GM12878 (cell line): ENCODE results near the gene ACACB. TPM values are rescaled to one million over a fixed set of nuclear protein-coding genes. Genes with fewer than 3 reads are reported as not detected.

Source experiments
- ATAC-seq: fragments of 200-7000 bp; cut with Tn5 transposase; 3 replicates; pipeline ENCODE4 v1.9.1; 2020; ENCODE audit warnings: mild to moderate bottlenecking, moderate library complexity
- BruUV-seq: library from RNA; stranded (reverse); fragments of 400-500 nt; replicated peaks from 2 replicates; lab custom pipeline; 2021; lab: Mats Ljungman, UMichigan
- CTCF ChIA-PET: fragments of 300-600 bp; sonication (Branson Sonifier 250); formaldehyde crosslinking; extraction: SDS; loops from one replicate; lab custom pipeline; 2021; ENCODE audit warnings: inconsistent platforms; lab: Yijun Ruan, JAX
- POLR2A ChIA-PET: fragments of 350-600 bp; formaldehyde crosslinking; extraction: SDS; loops from one replicate; lab custom pipeline; 2021; ENCODE audit warnings: inconsistent platforms; lab: Charles Lee
- RAD21 ChIA-PET: fragments of 300-600 bp; sonication (Branson Sonifier 250); formaldehyde crosslinking; loops from one replicate; lab custom pipeline; 2023; ENCODE audit warnings: antibody characterized with exemption; ENCODE audit not compliant: unreplicated experiment; lab: Charles Lee
- SMC1A ChIA-PET: fragments of 300-600 bp; sonication (Branson Sonifier 250); formaldehyde crosslinking; loops from one replicate; lab custom pipeline; 2023; ENCODE audit not compliant: unreplicated experiment, uncharacterized antibody; lab: Charles Lee
- DNase-seq: peaks from one replicate; pipeline ENCODE4 v3.0.0-alpha.2; 2011; ENCODE audit warnings: low read depth, low spot score
- FAIRE-seq: peaks from 3 replicates; lab custom pipeline; 2011; peaks lifted over from hg19 to GRCh38; lab: Jason Lieb, UNC
- H2AFZ ChIP-seq: 2 replicates; pipeline ENCODE4 v1.6.0; 2011; ENCODE audit warnings: low read depth, low read length, control low read depth; ENCODE audit not compliant: control insufficient read depth
- H3K27ac ChIP-seq: 2 replicates; pipeline ENCODE4 v1.5.1; 2011; ENCODE audit warnings: control low read depth; ENCODE audit not compliant: control insufficient read depth, insufficient read depth
- H3K27me3 ChIP-seq, 2 experiments: replicated peaks in 1 of 2; 2 replicates each; pipeline versions ENCODE4 v1.6.0 to v1.6.1; 2011; ENCODE audit warnings: low read length in 1 of 2; ENCODE audit not compliant: control insufficient read depth in 2 of 2, insufficient read depth in 2 of 2
- H3K36me3 ChIP-seq, 2 experiments: 2 replicates each; pipeline ENCODE4 v1.5.1; 2011; ENCODE audit warnings: low read length in 1 of 2; ENCODE audit not compliant: control insufficient read depth in 2 of 2, insufficient read depth in 2 of 2
- H3K4me1 ChIP-seq: 2 replicates; pipeline ENCODE4 v1.6.1; 2011; ENCODE audit warnings: mild to moderate bottlenecking, low read length, moderate library complexity, mixed read lengths; ENCODE audit not compliant: control insufficient read depth, insufficient read depth
- H3K4me2 ChIP-seq: 2 replicates; pipeline ENCODE4 v1.6.0; 2011; ENCODE audit warnings: control low read depth; ENCODE audit not compliant: control insufficient read depth, insufficient read depth
- H3K4me3 ChIP-seq: fragments of 200-600 bp; sonication (generic); 2 replicates; pipeline ENCODE4 v1.5.1; 2016
- H3K79me2 ChIP-seq: 2 replicates; pipeline ENCODE4 v1.6.0; 2011; ENCODE audit warnings: low read length; ENCODE audit not compliant: control insufficient read depth, insufficient read depth
- H3K9ac ChIP-seq: 2 replicates; pipeline ENCODE4 v1.8.0; 2011; ENCODE audit warnings: low read length, control low read depth, mixed read lengths; ENCODE audit not compliant: control insufficient read depth, insufficient read depth
- H3K9me3 ChIP-seq: replicated peaks from 3 replicates; pipeline ENCODE4 v1.5.1; 2011; ENCODE audit warnings: mild to moderate bottlenecking, low read length; ENCODE audit not compliant: control insufficient read depth, insufficient read depth
- H4K20me1 ChIP-seq: 2 replicates; pipeline ENCODE4 v1.6.0; 2011; ENCODE audit not compliant: control insufficient read depth, insufficient read depth
- IKZF2 ChIP-seq, 2 experiments: fragments of 450-650 bp; IDR thresholded peaks; 2 replicates each; pipeline ENCODE4 v1.6.1; 2017; ENCODE audit warnings: mild to moderate bottlenecking in 2 of 2, moderate library complexity in 2 of 2
- NR2C1 ChIP-seq: fragments of 450-650 bp; IDR thresholded peaks from 2 replicates; pipeline ENCODE4 v1.6.1; 2017; ENCODE audit warnings: antibody characterized with exemption, mild to moderate bottlenecking, moderate library complexity
- SMAD1 ChIP-seq: fragments of 450-650 bp; IDR thresholded peaks from 2 replicates; pipeline ENCODE4 v1.6.1; 2018; ENCODE audit warnings: mild to moderate bottlenecking, low read depth; ENCODE audit not compliant: partially characterized antibody
- WGBS: methylation state at CpG from one replicate; pipeline ENCODE4 v1.1.6; 2016; ENCODE audit warnings: low lambda C conversion rate; ENCODE audit not compliant: insufficient replicate concordance, insufficient coverage; ENCODE audit errors: missing lambda C conversion rate; 5-methylcytosine and 5-hydroxymethylcytosine counted together
- in situ Hi-C: fragments of 300-500 bp; cut with MboI; formaldehyde crosslinking; loops from 9 replicates; pipeline ENCODE4 v1.14.3; 2018; ENCODE audit warnings: mixed read lengths
- intact Hi-C: fragments of 100-400 bp; cut with micrococcal nuclease; formaldehyde crosslinking; loops from one replicate; pipeline ENCODE4 v1.14.2; 2022; ENCODE audit not compliant: unreplicated experiment
- polyA plus RNA-seq, 11 experiments: library from polyadenylated mRNA; depleted of rRNA in 4 of 11; unstranded in 6 of 11; stranded (reverse) in 5 of 11; fragments of >200 nt; fragmentation: Nextera tagmentation in 4 of 11; fragmentation: Illumina TruSeq in 1 of 11; extraction: Ambion mirVana in 4 of 11; extraction: Trizol in 1 of 11; gene quantifications; 1 replicate in 1 of 11; 2 replicates in 10 of 11; pipeline versions ENCODE4 v1.2.1 to v1.2.3, GENCODE V29; 2011 to 2016; ENCODE audit warnings: inconsistent platforms in 2 of 11, missing spikeins in 2 of 11, low read depth in 1 of 11
- total RNA-seq, 4 experiments: library from RNA; depleted of rRNA in 3 of 4; stranded (reverse); fragments of >200 nt in 3 of 4; fragmentation: Illumina TruSeq in 1 of 4; extraction: Trizol in 1 of 4; gene quantifications; 2 replicates each; pipeline versions ENCODE4 v1.2.1 to v1.2.3, GENCODE V29; 2013 to 2021
- TF ChIP-seq, protein P1 (sequence below): fragments of 450-650 bp; formaldehyde crosslinking; IDR thresholded peaks from 2 replicates; pipeline ENCODE4 v1.4.0; 2022; ENCODE audit warnings: mild to moderate bottlenecking, moderate library complexity

The ACACB gene
- total and polyA plus RNA-seq, 10 of the 15 experiments (the other 5 are each of a cell fraction or from before 2014, with no cell fraction given): 0.05 to 1.9 (median 0.38) TPM; not detected in 2

DNA sequence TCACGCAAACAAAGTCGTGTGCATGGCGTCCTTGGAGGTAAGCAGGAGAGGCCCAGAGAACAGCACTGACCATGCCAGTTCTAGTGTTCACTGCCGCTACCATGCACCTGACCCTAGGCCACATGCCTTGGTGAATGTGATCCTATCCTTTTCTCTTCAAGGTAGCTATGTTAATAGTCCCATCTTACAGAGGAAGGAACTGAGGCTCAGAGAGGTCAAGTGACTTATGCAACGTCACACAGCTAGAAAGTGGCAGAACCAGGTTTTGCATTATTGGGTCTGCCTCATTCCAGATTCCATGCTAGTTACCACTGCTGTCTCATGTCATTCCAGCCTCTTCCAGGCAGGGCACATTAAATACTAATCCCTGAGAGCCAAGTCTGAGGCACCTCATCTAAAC lies 107.5 kb downstream of the ACACB start:
- intact Hi-C loops: no loop called here
- no peak overlapping the region for H2AFZ ChIP-seq
- BruUV-seq: no TSS peak
- in situ Hi-C loops: no loop called here
- no peaks in the 10 kb centered on the region for H3K27me3 ChIP-seq
- no peaks in the 10 kb centered on the region for H3K4me1 ChIP-seq
- ChIA-PET CTCF (no interaction called here), POLR2A (no interaction called here), RAD21 (no interaction called here), SMC1A (no interaction called here)
- no peaks in the 10 kb centered on the region for H4K20me1 ChIP-seq
- H3K27ac ChIP-seq: no peak overlapping the region
- H3K36me3 ChIP-seq: no peaks in the 10 kb centered on the region
- H3K4me2 ChIP-seq: no peak overlapping the region
- TF ChIP-seq NR2C1: no peak
- no peak for TF ChIP-seq SMAD1
- TF ChIP-seq, protein P1, sequence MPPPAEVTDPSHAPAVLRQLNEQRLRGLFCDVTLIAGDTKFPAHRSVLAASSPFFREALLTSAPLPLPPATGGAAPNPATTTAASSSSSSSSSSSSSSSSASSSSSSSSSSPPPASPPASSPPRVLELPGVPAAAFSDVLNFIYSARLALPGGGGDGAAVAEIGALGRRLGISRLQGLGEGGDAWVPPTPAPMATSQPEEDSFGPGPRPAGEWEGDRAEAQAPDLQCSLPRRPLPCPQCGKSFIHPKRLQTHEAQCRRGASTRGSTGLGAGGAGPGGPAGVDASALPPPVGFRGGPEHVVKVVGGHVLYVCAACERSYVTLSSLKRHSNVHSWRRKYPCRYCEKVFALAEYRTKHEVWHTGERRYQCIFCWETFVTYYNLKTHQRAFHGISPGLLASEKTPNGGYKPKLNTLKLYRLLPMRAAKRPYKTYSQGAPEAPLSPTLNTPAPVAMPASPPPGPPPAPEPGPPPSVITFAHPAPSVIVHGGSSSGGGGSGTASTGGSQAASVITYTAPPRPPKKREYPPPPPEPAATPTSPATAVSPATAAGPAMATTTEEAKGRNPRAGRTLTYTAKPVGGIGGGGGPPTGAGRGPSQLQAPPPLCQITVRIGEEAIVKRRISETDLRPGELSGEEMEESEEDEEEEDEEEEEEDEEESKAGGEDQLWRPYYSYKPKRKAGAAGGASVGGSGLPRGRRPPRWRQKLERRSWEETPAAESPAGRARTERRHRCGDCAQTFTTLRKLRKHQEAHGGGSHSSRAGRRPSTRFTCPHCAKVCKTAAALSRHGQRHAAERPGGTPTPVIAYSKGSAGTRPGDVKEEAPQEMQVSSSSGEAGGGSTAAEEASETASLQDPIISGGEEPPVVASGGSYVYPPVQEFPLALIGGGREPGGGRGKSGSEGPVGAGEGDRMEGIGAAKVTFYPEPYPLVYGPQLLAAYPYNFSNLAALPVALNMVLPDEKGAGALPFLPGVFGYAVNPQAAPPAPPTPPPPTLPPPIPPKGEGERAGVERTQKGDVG (CRISPR knock-in tag): no peak
- ATAC-seq (no peak), DNase-seq (no peak), FAIRE-seq (no peak)
- H3K9ac ChIP-seq: no peak overlapping the region
- H3K4me3 ChIP-seq: no peak overlapping the region
- H3K9me3 ChIP-seq: no peaks in the 10 kb centered on the region
- no peaks in the 10 kb centered on the region for H3K79me2 ChIP-seq
- 85% methylated on average over 5 of the region's 5 CpGs for WGBS

DNA sequence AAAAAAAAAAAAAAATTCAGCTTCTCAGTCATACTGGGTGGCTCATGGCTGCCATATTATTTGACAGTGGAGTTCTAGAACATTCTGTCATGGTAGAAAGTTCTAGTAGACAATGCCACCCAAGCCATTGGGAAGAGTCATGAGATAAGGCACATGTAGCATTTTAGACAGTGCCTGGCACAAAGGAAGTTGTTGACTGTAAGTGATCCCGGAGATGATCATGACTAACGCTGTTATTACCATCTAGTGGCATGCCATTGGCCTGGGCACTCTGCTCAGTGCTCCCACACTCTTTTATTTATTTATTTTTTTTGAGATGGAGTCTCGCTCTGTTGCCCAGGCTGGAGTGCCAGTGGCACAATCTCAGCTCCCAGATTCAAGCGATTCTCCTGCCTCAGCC lies 112.3 kb downstream of the ACACB start:
- ChIA-PET SMC1A (no interaction called here), RAD21 (no interaction called here), CTCF (no interaction called here), POLR2A (no interaction called here)
- no peaks in the 10 kb centered on the region for H3K4me1 ChIP-seq
- in situ Hi-C loops: no loop called here
- FAIRE-seq: no peak
- no peak overlapping the region for H3K27ac ChIP-seq
- DNase-seq: no peak
- H2AFZ ChIP-seq: no peak overlapping the region
- no peak for TF ChIP-seq IKZF2 (IDR thresholded peaks at IDR 0.05)
- H3K9me3 ChIP-seq: no peaks in the 10 kb centered on the region
- H3K4me2 ChIP-seq: no peak overlapping the region
- H3K27me3 ChIP-seq: no peaks in the 10 kb centered on the region
- BruUV-seq: no TSS peak
- ATAC-seq: no peak
- intact Hi-C loops: no loop called here
- no peaks in the 10 kb centered on the region for H3K36me3 ChIP-seq
- no peaks in the 10 kb centered on the region for H4K20me1 ChIP-seq
- WGBS: 81% methylated on average over 4 of the region's 4 CpGs
- no peak overlapping the region for H3K9ac ChIP-seq
- H3K4me3 ChIP-seq: no peak overlapping the region
- H3K79me2 ChIP-seq: no peaks in the 10 kb centered on the region
